ENCODE results near the gene NDUFA8. TPM values are rescaled to one million over a fixed set of nuclear protein-coding genes. Genes with fewer than 3 reads are reported as not detected.
A peak's percentile ranks its signal among the peaks of the same experiment; 100 is the strongest.

The NDUFA8 gene
- total and polyA plus RNA-seq, 2 experiments from 2014 or later: 35.5 to 133 TPM

DNA sequence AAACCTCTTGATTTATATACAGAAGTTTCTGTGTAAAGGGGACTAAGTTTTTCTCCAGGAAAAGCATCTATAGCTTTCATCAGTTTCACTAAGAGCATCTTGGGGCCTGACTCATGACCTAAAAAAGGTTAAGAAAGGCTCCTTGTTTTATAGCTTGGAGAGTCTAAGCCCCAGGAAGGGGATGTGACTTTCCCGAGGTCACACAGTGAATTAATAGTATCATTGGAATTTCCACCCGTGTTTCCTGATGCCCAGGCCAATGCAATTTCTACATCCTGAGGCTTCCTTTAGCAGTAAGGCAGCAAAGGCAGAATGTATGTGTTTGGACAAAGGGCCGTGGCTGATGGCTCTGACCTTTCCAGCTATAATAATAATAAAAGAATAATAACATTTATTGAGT lies 8.8 kb upstream of the NDUFA8 start:
- Histone ChIP-seq H3K9ac (no peak overlapping the region), H3K27ac (no peak overlapping the region), H3K36me3 (ENCODE audit: low read depth) (no peaks in the 10 kb centered on the region), H3K9me3 (ENCODE audit: low read depth) (no peaks in the 10 kb centered on the region), H3F3A (ENCODE audit: insufficient read depth) (peaks cover 8% of the 10 kb centered on the region; the same call in 1 of the 2 replicates), H3K79me2 (ENCODE audit: insufficient read depth) (no peaks in the 10 kb centered on the region), H3K4me2 (ENCODE audit: unreplicated experiment) (no peak overlapping the region), H3K4me1 (ENCODE audit: insufficient read depth) (peaks cover 9% of the 10 kb centered on the region), H3K27me3 (replicated peaks; ENCODE audit: insufficient read depth) (0 out of 2 replicates have a peak, but pooled peaks cover 9% of the 10 kb centered on the region), H3K4me3 (no peak overlapping the region), H3K9me2 (ENCODE audit: insufficient read depth) (no peaks in the 10 kb centered on the region), H4K20me1 (ENCODE audit: insufficient read depth) (no peaks in the 10 kb centered on the region), H2AFZ (no peak overlapping the region)
- DNase-seq: peak; percentile 50
- WGBS, 2 experiments (ENCODE audit: low coverage in 1 of 2, low lambda C conversion rate in 2 of 2, missing lambda C conversion rate in 2 of 2): 32 to 34% methylated on average over 3 of the region's 3 CpGs
- no peak for TF ChIP-seq EZH2 (IDR thresholded peaks at IDR 0.05; ENCODE audit: insufficient read depth, poor library complexity, severe bottlenecking)
- no peak for TF ChIP-seq EZH2phosphoT487 (IDR thresholded peaks at IDR 0.05; ENCODE audit: insufficient read depth, low read depth)
- in situ Hi-C loops (cut with MboI): no loop called here

DNA sequence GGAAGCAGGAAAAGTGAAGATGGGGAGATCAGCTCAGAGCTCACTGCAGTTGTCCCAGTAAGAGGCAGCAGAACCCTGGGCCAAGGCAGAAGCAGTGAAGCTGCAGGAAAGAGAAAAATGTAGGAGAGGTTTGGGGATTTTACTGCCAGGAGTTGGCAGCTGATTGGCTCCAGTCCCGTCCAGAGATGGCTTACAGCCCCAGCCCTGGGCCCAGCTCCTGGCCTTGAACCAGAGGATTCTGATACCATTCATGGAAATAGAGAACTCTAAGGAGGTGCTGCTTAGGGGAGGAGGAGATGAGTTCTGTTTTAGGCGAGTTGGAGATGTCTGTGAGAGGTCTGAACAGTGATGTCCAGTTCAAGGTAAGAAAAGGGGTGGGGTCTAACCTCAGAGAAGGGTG lies 4.7 kb upstream of the NDUFA8 start:
- peaks cover 9% of the 10 kb centered on the region for H3K4me1 ChIP-seq (ENCODE audit: insufficient read depth)
- no peaks in the 10 kb centered on the region for H3K36me3 ChIP-seq (ENCODE audit: low read depth)
- TF ChIP-seq EZH2 (IDR thresholded peaks at IDR 0.05; ENCODE audit: insufficient read depth, poor library complexity, severe bottlenecking): no peak
- TF ChIP-seq EZH2phosphoT487 (IDR thresholded peaks at IDR 0.05; ENCODE audit: insufficient read depth, low read depth): no peak
- no peak overlapping the region for H3K4me3 ChIP-seq
- no peak overlapping the region for H3K4me2 ChIP-seq (ENCODE audit: unreplicated experiment)
- in situ Hi-C loops (cut with MboI): no loop called here
- H3K79me2 ChIP-seq (ENCODE audit: insufficient read depth): peaks cover 3% of the 10 kb centered on the region
- no peak overlapping the region for H3K9ac ChIP-seq
- no peak overlapping the region for H3K27ac ChIP-seq
- H3K27me3 ChIP-seq (replicated peaks; ENCODE audit: insufficient read depth): 0 out of 2 replicates have a peak, but pooled peaks cover 9% of the 10 kb centered on the region
- H4K20me1 ChIP-seq (ENCODE audit: insufficient read depth): no peaks in the 10 kb centered on the region
- H2AFZ ChIP-seq: no peak overlapping the region
- no peaks in the 10 kb centered on the region for H3K9me2 ChIP-seq (ENCODE audit: insufficient read depth)
- H3F3A ChIP-seq (ENCODE audit: insufficient read depth): peaks cover 8% of the 10 kb centered on the region; the same call in 1 of the 2 replicates
- peaks cover 4% of the 10 kb centered on the region for H3K9me3 ChIP-seq (ENCODE audit: low read depth)
- WGBS, 2 experiments (ENCODE audit: low coverage in 1 of 2, low lambda C conversion rate in 2 of 2, missing lambda C conversion rate in 2 of 2): 7 to 12% methylated on average over 2 of the region's 2 CpGs
- no peak for DNase-seq

DNA sequence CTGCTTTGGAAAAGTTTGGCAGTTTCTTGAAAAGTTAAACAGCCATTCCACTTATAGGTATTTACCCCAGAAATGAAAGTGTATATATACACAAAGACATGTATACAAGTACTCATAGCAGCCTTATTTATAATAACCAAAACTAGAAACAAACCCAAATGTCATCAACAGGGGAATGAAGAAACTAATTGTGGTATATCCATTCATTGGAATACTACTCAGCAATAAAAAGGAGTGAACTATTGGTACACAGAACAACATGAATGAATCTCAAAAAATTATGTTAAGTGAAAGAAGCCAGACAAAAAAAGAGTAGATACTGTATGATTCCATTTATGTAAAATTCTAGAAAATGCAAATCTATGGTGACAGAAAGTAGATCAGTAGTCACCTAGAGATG lies 2.8 kb upstream of the NDUFA8 start:
- Histone ChIP-seq H3F3A (ENCODE audit: insufficient read depth) (no peaks in the 10 kb centered on the region), H3K27ac (no peak overlapping the region), H2AFZ (no peak overlapping the region), H3K9ac (no peak overlapping the region), H4K20me1 (ENCODE audit: insufficient read depth) (no peaks in the 10 kb centered on the region), H3K27me3 (replicated peaks; ENCODE audit: insufficient read depth) (0 out of 2 replicates have a peak, but pooled peaks cover 9% of the 10 kb centered on the region), H3K4me3 (no peak overlapping the region), H3K79me2 (ENCODE audit: insufficient read depth) (peaks cover 22% of the 10 kb centered on the region), H3K4me2 (ENCODE audit: unreplicated experiment) (no peak overlapping the region), H3K4me1 (ENCODE audit: insufficient read depth) (peaks cover 3% of the 10 kb centered on the region; the same call in 1 of the 2 replicates), H3K9me3 (ENCODE audit: low read depth) (peaks cover 4% of the 10 kb centered on the region), H3K9me2 (ENCODE audit: insufficient read depth) (no peaks in the 10 kb centered on the region), H3K36me3 (ENCODE audit: low read depth) (no peaks in the 10 kb centered on the region)
- in situ Hi-C loops (cut with MboI): no loop called here
- DNase-seq: no peak
- no peak for TF ChIP-seq EZH2 (IDR thresholded peaks at IDR 0.05; ENCODE audit: insufficient read depth, poor library complexity, severe bottlenecking)
- TF ChIP-seq EZH2phosphoT487 (IDR thresholded peaks at IDR 0.05; ENCODE audit: insufficient read depth, low read depth): no peak

DNA sequence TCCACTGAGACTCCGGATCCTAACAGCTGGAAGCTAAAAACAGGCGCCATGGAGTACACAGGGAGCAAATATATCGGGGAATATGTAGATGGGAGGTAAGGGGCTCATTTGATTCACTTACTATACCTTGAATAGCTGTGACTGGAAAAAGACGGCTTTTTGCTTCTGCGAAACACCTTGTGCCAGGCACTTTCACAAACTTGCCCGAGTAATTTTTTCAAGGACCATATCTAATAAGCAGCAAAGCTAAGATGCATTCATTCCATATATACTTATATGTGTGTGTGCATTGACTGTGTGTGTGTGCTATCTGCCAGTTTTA lies 307 bp upstream of the NDUFA8 start:
- Histone ChIP-seq H3F3A (ENCODE audit: insufficient read depth) (no peaks in the 10 kb centered on the region), H3K27me3 (replicated peaks; ENCODE audit: insufficient read depth) (0 out of 2 replicates have a peak, but pooled peaks cover 7% of the 10 kb centered on the region), H3K4me2 (ENCODE audit: unreplicated experiment) (peak overlapping the region; percentile 64), H3K27ac (no peak overlapping the region), H3K36me3 (ENCODE audit: low read depth) (no peaks in the 10 kb centered on the region), H3K4me1 (ENCODE audit: insufficient read depth) (peaks cover 3% of the 10 kb centered on the region; the same call in 1 of the 2 replicates), H3K79me2 (ENCODE audit: insufficient read depth) (peaks cover 47% of the 10 kb centered on the region), H3K4me3 (peak overlapping the region; percentile 98), H3K9me3 (ENCODE audit: low read depth) (peaks cover 4% of the 10 kb centered on the region), H4K20me1 (ENCODE audit: insufficient read depth) (no peaks in the 10 kb centered on the region), H3K9ac (peak overlapping the region; percentile 94), H3K9me2 (ENCODE audit: insufficient read depth) (no peaks in the 10 kb centered on the region), H2AFZ (peak overlapping the region; percentile 93)
- TF ChIP-seq EZH2phosphoT487 (IDR thresholded peaks at IDR 0.05; ENCODE audit: insufficient read depth, low read depth) (no peak), EZH2 (IDR thresholded peaks at IDR 0.05; ENCODE audit: insufficient read depth, poor library complexity, severe bottlenecking) (no peak)
- no peak for DNase-seq
- 24 to 25% methylated on average over 6 of the region's 6 CpGs for WGBS, 2 experiments (ENCODE audit: low coverage in 1 of 2, low lambda C conversion rate in 2 of 2, missing lambda C conversion rate in 2 of 2)
- in situ Hi-C loops (cut with MboI): no loop called here

DNA sequence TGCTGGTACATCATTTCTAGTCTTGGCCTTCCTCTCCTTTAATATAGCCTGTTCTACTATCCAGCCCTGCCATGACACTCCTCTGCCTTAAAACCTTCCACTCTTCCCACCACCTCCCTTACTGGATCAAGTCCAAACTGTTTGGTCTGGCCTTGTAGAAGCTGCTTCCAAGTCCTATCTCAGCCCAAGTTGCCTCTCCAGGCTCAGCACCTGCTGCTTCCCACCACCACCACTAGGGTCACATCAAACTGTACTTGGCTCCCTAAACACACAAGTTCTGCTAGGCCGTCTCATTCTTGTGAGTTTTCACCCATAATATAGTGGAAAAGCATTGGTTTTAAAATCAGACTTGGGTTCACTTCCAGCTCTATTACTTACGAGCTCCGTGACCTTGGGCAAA lies 1.4 kb downstream of the NDUFA8 start:
- WGBS, 2 experiments (ENCODE audit: low coverage in 1 of 2, low lambda C conversion rate in 2 of 2, missing lambda C conversion rate in 2 of 2): 80 to 84% methylated on average over 3 of the region's 3 CpGs

More for the DNA sequence above, 1.4 kb downstream of the NDUFA8 start:
- Histone ChIP-seq H4K20me1 (ENCODE audit: insufficient read depth) (no peaks in the 10 kb centered on the region), H2AFZ (no peak overlapping the region), H3K4me3 (0 out of 2 replicates have a peak overlapping the region, but pooled peaks have one; percentile 4), H3K36me3 (ENCODE audit: low read depth) (no peaks in the 10 kb centered on the region), H3F3A (ENCODE audit: insufficient read depth) (no peaks in the 10 kb centered on the region), H3K79me2 (ENCODE audit: insufficient read depth) (peaks cover 64% of the 10 kb centered on the region), H3K9me2 (ENCODE audit: insufficient read depth) (no peaks in the 10 kb centered on the region), H3K27ac (no peak overlapping the region), H3K4me2 (ENCODE audit: unreplicated experiment) (peak overlapping the region; percentile 83), H3K9ac (no peak overlapping the region), H3K4me1 (ENCODE audit: insufficient read depth) (peaks cover 3% of the 10 kb centered on the region; the same call in 1 of the 2 replicates), H3K27me3 (replicated peaks; ENCODE audit: insufficient read depth) (no peaks in the 10 kb centered on the region), H3K9me3 (ENCODE audit: low read depth) (peaks cover 4% of the 10 kb centered on the region)
- in situ Hi-C loops (cut with MboI): no loop called here
- peak; percentile 64 for DNase-seq
- no peak for TF ChIP-seq EZH2 (IDR thresholded peaks at IDR 0.05; ENCODE audit: insufficient read depth, poor library complexity, severe bottlenecking)

All from GM23248 (cell line).